A673 (cell line): ENCODE results near the gene DEFB118.

Experiments used
- CTCF ChIP-seq: fragments of 300-800, 200-600 bp; sonication (generic); conservative IDR thresholded peaks from 2 replicates; pipeline ENCODE4 v1.5.1; 2017; ENCODE audit warnings: low read depth, mild to moderate bottlenecking, antibody characterized with exemption, low read length, moderate library complexity, mixed read lengths
- EZH2 ChIP-seq: fragments of 200-600 bp; sonication (generic); IDR thresholded peaks from 2 replicates; pipeline ENCODE4 v1.6.1; 2017; ENCODE audit warnings: borderline replicate concordance, low read depth, mild to moderate bottlenecking, mixed read lengths, antibody characterized with exemption, low read length; ENCODE audit not compliant: poor library complexity, severe bottlenecking

- TF ChIP-seq EZH2 (no peak), CTCF (no peak)
These were observed 26.9 kb upstream of the DEFB118 start for GRCh38 chr20:31341470-31341869.
